ENCODE results near the gene SOBP. TPM values are rescaled to one million over a fixed set of nuclear protein-coding genes. Genes with fewer than 3 reads are reported as not detected.

Gene SOBP
- polyA plus RNA-seq, 3 donors, result 10.4 to 12.0 (median 10.6) TPM

- no peak for DNase-seq (ENCODE audit: low read depth in 3 of 3, low spot score in 2 of 3)
Observed at GRCh38 chr6:107706516-107707115, 216.7 kb downstream of the SOBP start.

- no peak for DNase-seq (ENCODE audit: low read depth in 3 of 3, low spot score in 2 of 3)
Observed at GRCh38 chr6:107707346-107708275, 217.7 kb downstream of the SOBP start.

- no peak for DNase-seq (ENCODE audit: low read depth in 3 of 3, low spot score in 2 of 3)
Observed at GRCh38 chr6:107708435-107708834, 218.5 kb downstream of the SOBP start.

DNA sequence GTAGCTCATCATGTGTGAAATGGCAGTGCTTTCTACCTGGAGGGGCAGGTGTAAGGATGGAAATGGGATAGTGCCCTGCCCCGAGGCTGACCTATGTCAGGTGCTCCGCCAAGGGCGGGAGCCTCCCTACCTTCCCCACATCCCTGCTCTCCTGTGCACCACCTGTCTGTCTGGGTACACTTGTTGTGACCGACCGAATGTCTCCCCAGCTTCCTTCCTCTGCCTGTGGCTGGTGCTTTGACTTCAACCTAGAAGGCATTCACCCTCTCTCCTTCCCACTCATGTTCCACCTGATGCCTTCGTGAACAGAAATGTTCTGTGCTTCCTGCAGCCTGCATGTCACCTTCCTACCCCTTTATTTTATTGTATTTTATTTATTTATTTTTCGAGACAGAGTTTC, 219.4 kb downstream of the SOBP start:
- no peak for DNase-seq (ENCODE audit: low read depth in 3 of 3, low spot score in 2 of 3)

Other genes starting within 250 kb of the SOBP start
- 10 to 100 TPM; 17.8 to 19.2 (median 17.9) TPM for gene PDSS2, start 30.6 kb upstream of the SOBP start, polyA plus RNA-seq (ENCODE audit: insufficient read length in 3 of 3)